Effector memory CD8-positive, alpha-beta T cell (primary cell): Measurements from ENCODE around the gene RHOF.
"Not testable (repeated sequence)": the region's sequence is repeated elsewhere in the genome, so short reads cannot be mapped to it uniquely, and the experiment has no call there.

Experiments
- ATAC-seq: fragments of 150-1000 bp; cut with Tn5 transposase; replicated peaks from 2 replicates; pipeline ENCODE4 v1.10.0; 2021; ENCODE audit warnings: mild to moderate bottlenecking, moderate library complexity
- DNase-seq, 3 experiments: peaks; one replicate each; pipeline ENCODE4 v3.0.0; 2021
- H3K27ac Mint-ChIP-seq, 2 donors: one replicate each; pipeline ENCODE4 v1.8.0; 2022; ENCODE audit warnings: mild to moderate bottlenecking in 2 of 2, mixed read lengths in 2 of 2, moderate library complexity in 2 of 2
- H3K27me3 Mint-ChIP-seq, 2 donors: one replicate each; pipeline ENCODE4 v1.8.0; 2022; ENCODE audit warnings: mixed read lengths in 2 of 2
- H3K36me3 Mint-ChIP-seq: one replicate; pipeline ENCODE4 v1.8.0; 2022; ENCODE audit warnings: mild to moderate bottlenecking, moderate library complexity, mixed read lengths; ENCODE audit not compliant: insufficient read depth
- H3K4me1 Mint-ChIP-seq, 2 donors: one replicate each; pipeline ENCODE4 v1.8.0; 2022; ENCODE audit warnings: low read depth in 2 of 2, mixed read lengths in 2 of 2
- H3K4me3 Mint-ChIP-seq, 2 donors: one replicate each; pipeline ENCODE4 v1.8.0; 2022; ENCODE audit warnings: mild to moderate bottlenecking in 2 of 2, mixed read lengths in 2 of 2, moderate library complexity in 2 of 2
- H3K9me3 Mint-ChIP-seq, 2 donors: one replicate each; pipeline ENCODE4 v1.8.0; 2022; ENCODE audit warnings: mixed read lengths in 2 of 2

RHOF gene

DNA sequence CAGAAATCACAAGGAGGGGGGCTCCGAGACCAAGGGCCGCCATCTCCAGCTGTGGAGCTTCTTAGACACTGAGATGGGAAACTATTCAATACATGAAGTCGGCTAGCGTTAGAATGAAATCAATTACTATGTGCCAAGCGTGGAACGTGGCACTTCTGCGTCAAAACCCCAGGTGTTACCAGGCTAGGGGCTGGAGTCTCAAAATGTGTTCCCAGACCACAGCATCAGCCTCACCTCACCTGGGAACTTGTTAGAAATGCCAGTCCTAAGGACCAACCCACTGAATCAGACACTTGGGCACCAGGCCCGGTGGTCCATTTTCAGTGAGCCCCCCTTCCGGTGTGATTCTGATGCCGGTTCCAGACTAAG lies 5.3 kb upstream of the RHOF start:
- no peaks in the 10 kb centered on the region for H3K9me3 Mint-ChIP-seq
- H3K27ac Mint-ChIP-seq = peak overlapping the region; percentile 88 to 90
- peaks cover 74% of the 10 kb centered on the region for H3K36me3 Mint-ChIP-seq
- H3K4me3 Mint-ChIP-seq = peak overlapping the region; percentile 81 to 83
- no peak for DNase-seq
- H3K4me1 Mint-ChIP-seq = peaks cover 51 to 55% of the 10 kb centered on the region in 2 donors
- no peak for ATAC-seq
- no peaks in the 10 kb centered on the region for H3K27me3 Mint-ChIP-seq

DNA sequence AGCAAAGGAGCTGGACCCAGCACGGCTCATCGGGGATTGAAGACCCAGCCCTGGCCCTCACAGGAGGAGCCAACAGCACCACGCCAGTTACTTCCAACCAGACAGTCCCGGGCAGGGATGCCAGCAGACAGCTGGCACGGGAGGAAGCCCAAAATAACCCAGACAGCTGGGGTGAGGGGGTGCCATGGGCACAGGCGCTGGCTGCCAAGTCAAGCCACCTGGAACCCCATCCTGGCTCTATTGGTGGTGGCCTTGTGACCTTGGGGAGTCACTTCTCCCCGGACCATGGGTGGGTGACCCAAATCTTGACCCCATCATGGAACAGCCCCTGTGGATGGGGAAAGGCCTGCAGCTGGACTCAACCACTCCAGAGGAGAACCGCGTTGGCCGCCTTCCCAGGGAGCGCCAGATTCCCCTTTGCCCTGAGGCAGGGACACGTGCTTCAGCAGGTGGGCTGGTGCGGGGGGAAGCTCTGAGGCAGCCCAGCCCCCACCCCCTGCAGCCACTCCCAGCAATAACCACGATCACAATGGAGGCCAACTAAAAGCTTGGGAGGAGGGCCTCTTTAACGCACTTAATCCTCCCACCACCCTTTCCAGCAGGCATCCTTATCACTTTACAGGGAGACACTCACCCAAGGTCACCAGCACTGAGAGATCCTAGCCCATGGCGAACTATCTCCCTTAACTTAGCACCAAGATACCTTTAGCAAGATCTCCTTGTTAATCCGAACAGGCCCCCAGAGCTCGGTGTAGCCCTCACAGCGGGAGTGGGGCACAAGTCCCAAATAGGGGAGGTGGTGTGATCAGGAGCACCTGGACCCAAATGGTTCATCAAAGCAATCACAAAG lies 4.7 kb upstream of the RHOF start:
- H3K27me3 Mint-ChIP-seq = no peaks in the 10 kb centered on the region

DNA sequence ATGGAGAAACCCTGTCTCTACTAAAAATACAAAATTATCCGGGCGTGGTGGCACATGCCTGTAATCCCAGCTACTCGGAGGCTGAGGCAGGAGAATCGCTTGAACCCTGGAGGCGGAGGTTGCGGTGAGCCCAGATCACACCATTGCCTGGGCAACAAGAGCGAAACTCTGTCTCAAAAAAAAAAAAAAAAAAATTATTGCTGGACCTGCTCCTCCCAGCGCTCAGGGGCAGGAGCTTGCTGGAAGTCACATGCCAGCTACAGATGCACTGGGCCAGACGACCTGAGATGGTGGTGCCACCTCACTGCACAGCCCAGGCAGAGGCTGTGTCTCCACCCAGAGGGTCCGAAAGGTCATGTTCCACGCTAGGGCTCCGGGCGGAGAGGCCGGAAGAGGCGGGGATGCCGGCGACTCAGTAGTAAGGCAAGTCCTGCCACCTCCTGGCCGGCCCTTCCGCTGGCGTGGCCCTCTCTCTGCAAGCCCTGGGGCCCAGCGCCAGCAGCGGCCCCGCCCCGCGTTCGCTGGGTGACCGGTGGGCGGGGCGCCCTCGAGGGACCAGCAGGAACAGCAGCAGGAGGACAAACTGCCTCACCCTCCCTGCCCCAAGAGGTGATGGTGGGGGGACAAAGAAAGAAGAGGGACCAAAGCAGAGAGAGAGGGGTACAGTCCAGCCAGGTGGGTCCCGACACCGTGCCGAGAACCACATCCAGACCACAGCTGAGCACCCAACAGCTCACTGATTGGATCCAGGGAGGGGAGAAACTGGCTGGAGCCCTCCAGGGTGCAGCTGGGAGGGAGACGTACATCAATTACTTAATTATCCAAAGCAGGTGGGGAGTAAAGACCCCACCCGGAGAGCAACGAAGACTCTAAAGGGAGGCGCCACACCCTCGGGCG lies 3.6 kb upstream of the RHOF start:
- DNase-seq (no peak), ATAC-seq (no peak)
- Mint-ChIP-seq H3K27me3 (no peaks in the 10 kb centered on the region), H3K4me3 (peak overlapping the region; percentile 57 to 83), H3K36me3 (peaks cover 74% of the 10 kb centered on the region), H3K27ac (peak overlapping the region; percentile 30 to 82), H3K4me1 (peaks cover 49 to 50% of the 10 kb centered on the region in 2 donors), H3K9me3 (no peaks in the 10 kb centered on the region)

More for the DNA sequence above, 4.7 kb upstream of the RHOF start:
- DNase-seq (no peak), ATAC-seq (no peak)
- Mint-ChIP-seq H3K9me3 (no peaks in the 10 kb centered on the region), H3K4me3 (peak overlapping the region; percentile 81 to 83), H3K36me3 (peaks cover 74% of the 10 kb centered on the region), H3K27ac (peak overlapping the region; percentile 82 to 88), H3K4me1 (peaks cover 51 to 53% of the 10 kb centered on the region in 2 donors)

DNA sequence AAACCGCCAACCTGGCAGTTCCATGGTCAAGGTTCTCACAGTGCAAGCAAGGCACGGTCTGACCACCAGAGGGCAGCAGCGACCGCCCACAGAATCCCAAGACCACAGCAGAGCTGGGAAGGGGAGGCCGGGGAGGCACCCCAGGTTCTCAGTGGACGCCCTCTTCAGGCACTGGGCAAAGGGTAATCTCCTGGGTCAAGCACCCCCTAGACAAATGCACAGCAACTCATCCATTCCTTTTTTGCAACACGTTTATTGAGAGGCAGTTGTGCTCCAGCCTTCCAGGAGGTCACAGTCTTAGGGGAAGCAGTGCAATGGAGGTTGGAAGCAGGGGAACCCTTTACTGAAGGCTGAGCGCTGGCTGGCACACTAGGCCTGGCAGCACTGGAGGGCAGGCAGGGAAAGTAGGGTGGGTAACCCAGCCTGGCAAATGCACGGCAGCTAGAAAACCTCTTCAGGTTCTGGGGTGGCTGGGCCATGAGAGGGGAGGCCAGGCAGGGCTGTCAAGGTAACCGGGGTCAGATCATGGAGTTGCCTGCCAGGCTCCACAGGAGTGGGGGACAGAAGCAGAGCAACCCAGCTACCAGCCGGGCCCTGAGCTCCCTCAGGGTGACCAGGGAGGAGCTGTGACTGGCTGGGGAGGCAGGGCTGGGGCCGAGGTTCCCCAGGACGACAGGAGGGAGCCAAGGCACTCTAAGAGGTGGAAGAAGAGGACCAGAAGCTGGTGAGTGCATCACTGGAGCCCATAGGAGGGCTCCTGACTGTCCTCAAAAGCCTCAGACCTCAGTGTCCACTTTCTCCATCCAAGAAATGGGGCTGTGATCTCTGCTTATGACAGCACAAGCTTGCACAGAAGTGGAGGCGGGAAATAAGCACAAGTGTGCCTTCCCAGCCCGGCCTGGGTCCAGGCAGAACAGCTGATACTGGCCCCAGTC lies 1.8 kb upstream of the RHOF start:
- DNase-seq (peak; percentile 78 to 85 (median 79)), ATAC-seq (peak; percentile 14)
- Mint-ChIP-seq H3K9me3 (no peaks in the 10 kb centered on the region), H3K27me3 (no peaks in the 10 kb centered on the region), H3K4me3 (peak overlapping the region; percentile 86 to 90), H3K4me1 (peaks cover 54 to 57% of the 10 kb centered on the region in 2 donors), H3K27ac (peak overlapping the region; percentile 87 to 98), H3K36me3 (peaks cover 76% of the 10 kb centered on the region)

DNA sequence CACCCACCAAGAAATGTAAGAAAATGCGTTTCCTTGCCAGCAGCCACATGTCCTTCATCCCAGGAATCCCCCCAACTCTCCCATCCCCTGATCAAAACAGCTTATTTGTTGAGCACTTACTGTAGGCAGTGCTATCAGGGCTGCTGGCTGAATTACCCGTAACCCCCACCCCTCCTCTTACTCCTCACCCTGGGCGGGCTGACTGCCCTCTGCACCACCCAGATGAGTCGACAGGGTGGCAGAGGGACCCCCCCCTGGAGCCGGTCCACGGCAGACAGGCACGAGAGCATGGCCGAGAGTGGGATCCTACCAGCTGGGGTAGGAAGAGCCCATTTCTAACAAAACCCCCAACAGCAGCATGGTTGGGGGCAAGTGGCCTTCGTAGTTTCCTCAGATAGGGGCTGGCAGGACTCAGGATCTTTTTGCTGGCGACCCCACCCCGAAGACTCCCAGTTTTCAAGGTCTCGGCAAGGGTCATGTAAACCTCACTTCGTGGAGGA lies 1.1 kb upstream of the RHOF start:
- peaks cover 61 to 64% of the 10 kb centered on the region in 2 donors for H3K4me1 Mint-ChIP-seq
- peak overlapping the region; percentile 86 to 90 for H3K4me3 Mint-ChIP-seq
- H3K27me3 Mint-ChIP-seq = no peaks in the 10 kb centered on the region
- DNase-seq = no peak
- peak; percentile 9 for ATAC-seq
- no peaks in the 10 kb centered on the region for H3K9me3 Mint-ChIP-seq
- H3K36me3 Mint-ChIP-seq = peaks cover 83% of the 10 kb centered on the region
- peak overlapping the region; percentile 87 to 98 for H3K27ac Mint-ChIP-seq

DNA sequence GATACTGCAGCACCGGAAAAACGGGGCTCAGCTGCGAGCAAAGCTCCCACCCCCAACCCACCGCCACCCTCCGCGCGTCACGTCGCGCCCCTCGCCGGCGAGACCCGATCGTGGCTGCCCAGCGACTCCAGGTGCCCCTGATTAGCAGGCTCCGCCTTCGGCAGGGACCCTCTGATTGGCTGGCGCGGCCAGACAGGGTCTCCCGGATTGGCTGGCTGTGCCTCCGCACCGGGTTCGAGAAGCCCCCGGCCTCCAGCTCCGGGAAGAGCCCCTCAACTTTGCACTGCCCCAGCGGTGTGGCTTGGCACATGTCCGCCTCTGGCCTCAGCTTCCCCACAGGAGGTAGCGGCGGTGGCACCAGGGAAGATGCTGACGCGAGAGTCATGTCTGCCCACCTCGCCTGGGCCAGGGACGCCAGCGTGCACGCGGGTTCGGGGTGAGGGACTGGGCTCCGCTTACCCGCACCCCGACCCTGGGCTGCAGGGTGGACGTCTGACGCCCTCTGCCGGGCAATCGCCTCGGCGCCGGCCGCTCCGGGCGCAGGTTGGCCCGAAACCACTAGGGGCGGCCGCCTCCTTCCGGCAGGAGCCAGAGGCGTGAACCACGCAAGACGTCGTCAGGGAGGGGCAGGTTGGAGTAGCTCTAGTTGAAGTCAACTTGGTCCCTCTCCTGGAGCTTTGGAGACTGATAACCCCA lies 498 bp upstream of the RHOF start:
- peak; percentile 95 to 98 (median 98) for DNase-seq
- Mint-ChIP-seq H3K27ac (peak overlapping the region; percentile 87 to 98), H3K4me3 (peak overlapping the region; percentile 86 to 90), H3K4me1 (peaks cover 62 to 63% of the 10 kb centered on the region in 2 donors), H3K27me3 (no peaks in the 10 kb centered on the region), H3K9me3 (no peaks in the 10 kb centered on the region), H3K36me3 (peaks cover 84% of the 10 kb centered on the region)
- peak; percentile 58 for ATAC-seq

DNA sequence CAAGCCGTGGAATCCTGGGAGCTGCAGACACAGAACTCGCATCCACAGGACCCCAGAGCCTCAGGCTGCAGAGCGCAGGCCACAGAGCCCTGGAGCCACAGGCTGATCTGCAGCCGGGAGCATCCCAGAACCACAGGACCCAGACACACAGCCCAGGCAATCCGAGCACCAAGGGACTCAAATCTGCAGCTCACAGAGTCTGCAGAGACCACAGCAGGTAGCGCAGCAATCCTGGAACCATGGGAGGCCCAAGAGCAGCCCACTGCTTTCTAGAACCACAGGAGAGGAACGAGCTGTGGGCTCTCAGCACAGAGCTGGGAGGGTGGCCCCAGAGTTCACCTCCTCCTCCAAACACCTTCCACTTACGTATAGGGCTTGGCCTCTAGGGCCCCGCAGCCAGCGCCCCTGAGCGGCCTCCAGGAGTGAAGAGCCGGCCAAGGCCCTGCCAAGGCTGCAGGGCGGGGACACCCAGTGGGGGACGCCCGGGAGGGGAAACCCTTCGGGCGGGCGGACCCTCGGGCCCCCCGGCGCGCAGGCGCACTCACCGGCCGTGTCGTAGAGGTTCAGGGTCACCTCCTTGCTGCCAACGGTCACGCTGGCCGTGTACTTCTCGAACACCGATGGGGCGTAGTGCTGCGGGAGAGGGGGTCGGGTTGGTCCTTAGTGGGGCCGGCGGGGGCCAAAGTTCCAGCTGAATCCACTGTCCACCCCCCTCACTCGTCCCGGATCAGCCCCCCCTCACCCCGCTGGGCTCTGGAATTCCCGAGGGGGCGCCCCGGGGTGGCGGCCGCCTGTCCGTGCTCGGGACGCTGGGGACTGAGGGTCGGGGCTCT lies 665 bp downstream of the RHOF start:
- peaks cover 62 to 64% of the 10 kb centered on the region in 2 donors for H3K4me1 Mint-ChIP-seq
- peak overlapping the region; percentile 98 to 100 for H3K27ac Mint-ChIP-seq
- DNase-seq (peak; percentile 58 to 63 (median 61)), ATAC-seq (peak; percentile 15)
- H3K36me3 Mint-ChIP-seq = peaks cover 84% of the 10 kb centered on the region
- H3K9me3 Mint-ChIP-seq = no peaks in the 10 kb centered on the region
- H3K27me3 Mint-ChIP-seq = no peaks in the 10 kb centered on the region
- peak overlapping the region; percentile 86 to 90 for H3K4me3 Mint-ChIP-seq

DNA sequence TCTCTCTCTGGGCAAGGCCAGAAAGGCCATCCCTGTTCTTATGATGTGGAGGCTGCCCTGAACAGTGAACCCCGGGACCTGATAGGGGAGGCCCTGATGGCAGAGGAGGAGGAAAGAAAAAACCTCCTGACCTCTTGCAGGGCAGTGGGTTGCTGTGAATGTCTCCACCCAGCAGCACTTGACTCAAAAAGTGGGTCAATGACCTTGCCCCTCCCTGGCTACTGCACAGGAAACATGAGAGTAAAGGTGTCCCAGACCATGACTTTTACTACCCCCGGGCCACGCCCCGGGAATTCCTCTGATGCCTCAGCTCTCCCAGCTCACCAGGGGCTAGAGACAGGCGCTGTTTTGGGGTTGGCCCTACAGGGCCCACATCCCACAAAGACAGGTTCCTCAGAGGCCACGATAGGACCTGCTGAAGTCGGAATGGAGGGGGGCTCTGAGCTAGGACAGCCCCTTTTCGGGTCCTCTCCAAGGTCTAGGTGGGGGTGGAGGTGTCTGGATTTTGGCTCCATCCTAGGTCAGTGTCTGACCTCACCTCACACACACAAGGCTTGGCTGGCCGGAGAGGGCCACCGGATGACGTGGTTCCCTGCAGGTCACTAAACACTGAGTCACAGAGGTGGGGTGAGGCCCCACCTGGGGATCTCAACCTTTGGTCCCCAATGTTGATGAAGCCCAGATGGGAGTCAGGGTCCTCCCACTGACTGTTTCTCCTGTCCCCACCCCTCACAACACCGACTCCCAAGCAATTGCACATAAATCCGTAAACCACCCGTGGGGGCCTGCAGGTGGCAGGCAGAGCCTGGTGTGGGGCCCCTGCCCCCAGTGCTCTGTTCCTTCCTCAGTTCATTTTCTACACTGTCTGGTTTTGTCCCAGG lies 1.6 kb downstream of the RHOF start:
- ATAC-seq = no peak
- Mint-ChIP-seq H3K27me3 (no peaks in the 10 kb centered on the region), H3K36me3 (peaks cover 87% of the 10 kb centered on the region), H3K27ac (peak overlapping the region; percentile 98 to 100), H3K9me3 (no peaks in the 10 kb centered on the region), H3K4me3 (peak overlapping the region; percentile 86 to 90), H3K4me1 (peaks cover 66% of the 10 kb centered on the region in 2 donors)
- no peak for DNase-seq

DNA sequence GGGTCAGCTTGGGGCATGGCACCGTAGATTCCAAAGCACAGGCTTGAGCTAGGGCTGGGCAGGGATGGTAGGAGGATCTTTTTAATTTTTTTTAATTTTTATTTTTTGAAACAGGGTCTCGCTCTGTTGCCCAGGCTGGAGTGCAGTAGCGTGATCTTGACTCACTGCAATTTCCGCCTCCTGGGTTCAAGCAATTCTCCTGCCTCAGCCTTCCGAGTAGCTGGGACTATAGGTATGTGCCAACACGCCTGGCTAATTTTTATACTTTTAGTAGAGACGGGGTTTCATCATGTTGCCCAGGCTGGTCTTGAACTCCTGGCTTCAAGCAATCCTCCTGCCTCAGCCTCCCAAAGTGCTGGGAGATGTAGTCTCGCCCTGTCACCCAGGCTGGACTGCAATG lies 2.7 kb downstream of the RHOF start:
- H3K27me3 Mint-ChIP-seq, ATAC-seq, DNase-seq, H3K9me3 Mint-ChIP-seq: not testable (repeated sequence)
- Mint-ChIP-seq H3K4me1 (peaks cover 76 to 77% of the 10 kb centered on the region in 2 donors), H3K4me3 (peak overlapping the region; percentile 86 to 90), H3K27ac (peak overlapping the region; percentile 98 to 100), H3K36me3 (peaks cover 95% of the 10 kb centered on the region)

DNA sequence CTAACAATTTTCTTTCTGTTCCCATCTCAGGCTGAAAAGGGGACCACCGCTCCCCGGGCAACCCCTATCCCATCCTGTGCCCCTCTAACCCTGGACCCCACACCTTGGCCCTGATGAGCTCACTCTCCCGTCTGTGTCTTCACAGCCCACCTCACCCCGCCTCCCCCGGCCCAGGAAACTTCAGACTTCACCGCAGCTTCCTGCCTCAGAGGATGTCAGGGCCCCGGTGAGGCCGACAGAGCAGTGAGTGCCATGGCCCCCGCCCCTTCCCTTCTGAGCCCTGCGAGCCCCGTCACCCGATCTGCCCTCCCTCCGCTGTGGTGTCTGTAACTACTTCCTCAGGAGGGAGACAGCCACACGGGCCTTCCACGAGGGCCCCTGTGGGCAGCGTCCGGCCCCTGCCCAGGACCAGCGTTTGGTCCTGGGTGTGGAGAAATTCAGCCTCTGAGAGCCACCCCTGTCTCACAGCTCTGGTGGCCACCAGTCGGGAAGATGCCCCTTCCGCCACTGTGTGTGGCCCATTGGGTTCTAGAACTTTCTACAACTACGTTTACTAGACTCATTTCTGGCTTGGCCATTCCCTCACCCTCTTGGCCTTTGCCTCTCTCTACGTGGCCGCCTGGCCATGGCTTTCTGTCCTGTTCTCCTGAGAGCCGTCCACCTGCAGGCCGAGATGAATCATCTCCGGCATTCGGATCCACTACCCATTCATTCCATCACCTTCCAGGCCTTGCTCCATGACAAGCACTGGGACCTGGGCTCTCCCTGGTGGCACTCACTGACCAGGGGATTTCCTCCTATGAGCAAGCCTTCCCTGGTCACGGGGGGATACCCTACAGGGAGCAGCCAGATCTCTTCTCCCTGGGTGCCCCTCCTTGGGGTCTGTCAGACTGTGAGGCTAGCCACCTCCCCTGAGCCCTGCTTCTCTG lies 3.4 kb downstream of the RHOF start:
- peaks cover 74 to 75% of the 10 kb centered on the region in 2 donors for H3K4me1 Mint-ChIP-seq
- peak overlapping the region; percentile 98 to 100 for H3K27ac Mint-ChIP-seq
- H3K4me3 Mint-ChIP-seq = peak overlapping the region; percentile 86 to 90
- ATAC-seq (peak; percentile 63), DNase-seq (peak; percentile 93 to 94 (median 93))
- H3K27me3 Mint-ChIP-seq = no peaks in the 10 kb centered on the region
- no peaks in the 10 kb centered on the region for H3K9me3 Mint-ChIP-seq
- peaks cover 96% of the 10 kb centered on the region for H3K36me3 Mint-ChIP-seq
